Liver (tissue), 9 donors: ENCODE results near the gene C1QL2. TPM values are rescaled to one million over a fixed set of nuclear protein-coding genes. Genes with fewer than 3 reads are reported as not detected.

ENCODE experiments used
- DNase-seq: peaks from one replicate; pipeline ENCODE4 v3.0.0-alpha.2; 2017; ENCODE audit warnings: low spot score
- H3K27ac ChIP-seq, 2 donors: one replicate each; pipeline ENCODE4 v1.7.0; 2013; ENCODE audit warnings: inconsistent platforms in 2 of 2, low read length in 2 of 2, control low read depth in 1 of 2, low read depth in 1 of 2, mild to moderate bottlenecking in 1 of 2
- H3K27me3 ChIP-seq, 4 donors: one replicate each; pipeline versions ENCODE4 v1.6.1 to v1.7.0; 2013; ENCODE audit warnings: low read length in 3 of 4, inconsistent platforms in 1 of 4, mild to moderate bottlenecking in 1 of 4, moderate library complexity in 1 of 4; ENCODE audit not compliant: control insufficient read depth in 4 of 4, insufficient read depth in 4 of 4
- H3K36me3 ChIP-seq, 4 donors: one replicate each; pipeline versions ENCODE4 v1.6.1 to v1.7.0; 2013; ENCODE audit warnings: low read length in 3 of 4, mild to moderate bottlenecking in 3 of 4, low read depth in 1 of 4, moderate library complexity in 1 of 4; ENCODE audit not compliant: control insufficient read depth in 4 of 4, insufficient read depth in 3 of 4
- H3K4me1 ChIP-seq, 4 donors: one replicate each; pipeline versions ENCODE4 v1.6.1 to v1.7.0; 2013; ENCODE audit warnings: low read length in 3 of 4, mild to moderate bottlenecking in 3 of 4, moderate library complexity in 1 of 4; ENCODE audit not compliant: control insufficient read depth in 4 of 4, insufficient read depth in 4 of 4
- H3K4me3 ChIP-seq, 3 donors: one replicate each; pipeline versions ENCODE4 v1.6.1 to v1.7.0; 2013; ENCODE audit warnings: low read length in 3 of 3, control low read depth in 1 of 3, low read depth in 1 of 3, mild to moderate bottlenecking in 1 of 3
- H3K9ac ChIP-seq, 2 donors: one replicate each; pipeline ENCODE4 v1.7.0; 2013; ENCODE audit warnings: low read length in 2 of 2, mild to moderate bottlenecking in 2 of 2, moderate library complexity in 2 of 2, control low read depth in 1 of 2, low read depth in 1 of 2
- H3K9me3 ChIP-seq, 4 donors: one replicate each; pipeline versions ENCODE4 v1.6.1 to v1.7.0; 2013; ENCODE audit warnings: low read length in 3 of 4; ENCODE audit not compliant: control insufficient read depth in 4 of 4
- EGR1 ChIP-seq, 2 donors: IDR thresholded peaks; 2 replicates each; pipeline ENCODE4 v1.6.1; 2016 to 2018; ENCODE audit warnings: antibody characterized with exemption in 2 of 2, low read depth in 2 of 2
- FOXA1 ChIP-seq: IDR thresholded peaks from 2 replicates; pipeline ENCODE4 v1.6.1; 2016; ENCODE audit warnings: antibody characterized with exemption
- FOXA2 ChIP-seq: IDR thresholded peaks from 2 replicates; pipeline ENCODE4 v1.6.1; 2016; ENCODE audit warnings: antibody characterized with exemption
- GABPA ChIP-seq, 2 donors: IDR thresholded peaks in 1 of 2; conservative IDR thresholded peaks in 1 of 2; 2 replicates each; pipeline ENCODE4 v1.6.1; 2016; ENCODE audit warnings: antibody characterized with exemption in 2 of 2, mild to moderate bottlenecking in 1 of 2, moderate library complexity in 1 of 2
- HNF4A ChIP-seq, 2 donors: conservative IDR thresholded peaks; 2 replicates each; pipeline ENCODE4 v1.6.1; 2016; ENCODE audit warnings: antibody characterized with exemption in 2 of 2, mild to moderate bottlenecking in 2 of 2
- HNF4G ChIP-seq: IDR thresholded peaks from 2 replicates; pipeline ENCODE4 v1.6.1; 2016; ENCODE audit warnings: antibody characterized with exemption
- JUND ChIP-seq, 2 donors: IDR thresholded peaks; 2 replicates each; pipeline ENCODE4 v1.6.1; 2016; ENCODE audit warnings: antibody characterized with exemption in 2 of 2
- NR2F2 ChIP-seq: IDR thresholded peaks from 2 replicates; pipeline ENCODE4 v1.6.1; 2016; ENCODE audit warnings: antibody characterized with exemption
- RAD21 ChIP-seq, 2 donors: IDR thresholded peaks; 2 replicates each; pipeline ENCODE4 v1.6.1; 2016; ENCODE audit warnings: antibody characterized with exemption in 2 of 2, mild to moderate bottlenecking in 2 of 2
- RXRA ChIP-seq, 2 donors: IDR thresholded peaks; 2 replicates each; pipeline ENCODE4 v1.6.1; 2017 to 2018; ENCODE audit warnings: antibody characterized with exemption in 2 of 2, mild to moderate bottlenecking in 1 of 2
- SP1 ChIP-seq: IDR thresholded peaks from 2 replicates; pipeline ENCODE4 v1.6.1; 2018; ENCODE audit warnings: antibody characterized with exemption, mild to moderate bottlenecking
- TAF1 ChIP-seq: conservative IDR thresholded peaks from 2 replicates; pipeline ENCODE4 v1.6.1; 2016; ENCODE audit warnings: antibody characterized with exemption, mild to moderate bottlenecking
- YY1 ChIP-seq: IDR thresholded peaks from 2 replicates; pipeline ENCODE4 v1.6.1; 2016; ENCODE audit warnings: antibody characterized with exemption, mild to moderate bottlenecking
- WGBS: extraction: QIAGEN DNeasy Blood & Tissue Kit; methylation state at CpG from one replicate; pipeline ENCODE4 v1.1.7; 2013; 5-methylcytosine and 5-hydroxymethylcytosine counted together
- polyA plus RNA-seq, 2 donors: library from polyadenylated mRNA; stranded (reverse) in 1 of 2; unstranded in 1 of 2; fragments of 200-250 nt in 1 of 2; fragments of >200 nt in 1 of 2; fragmentation: Nextera tagmentation in 1 of 2; extraction: Ambion mirVana in 1 of 2; gene quantifications; one replicate each; pipeline versions ENCODE4 v1.2.1 to v1.2.3, GENCODE V29; 2013 to 2015
- total RNA-seq, 2 donors: library from RNA; depleted of rRNA; stranded (reverse); fragments of >200 nt; gene quantifications; one replicate each; pipeline ENCODE4 v1.2.3, GENCODE V29; 2014
- TF ChIP-seq, protein P1 (sequence below): IDR thresholded peaks from 2 replicates; pipeline ENCODE4 v1.6.1; 2016; ENCODE audit warnings: antibody characterized with exemption
- TF ChIP-seq, protein P2 (sequence below): fragments of 150-350 bp; IDR thresholded peaks from 2 replicates; pipeline ENCODE4 v1.5.1; 2017; ENCODE audit warnings: improper control_type of control experiment, low read depth, low read length; ENCODE audit not compliant: missing input control
- TF ChIP-seq, protein P3 (sequence below): IDR thresholded peaks from 2 replicates; pipeline ENCODE4 v1.6.1; 2016; ENCODE audit warnings: antibody characterized with exemption
- TF ChIP-seq, protein P4 (sequence below): IDR thresholded peaks from 2 replicates; pipeline ENCODE4 v1.6.1; 2016; ENCODE audit warnings: antibody characterized with exemption, mild to moderate bottlenecking
- TF ChIP-seq, protein P5 (sequence below): IDR thresholded peaks from 2 replicates; pipeline ENCODE4 v1.6.1; 2016; ENCODE audit warnings: antibody characterized with exemption
- donor health status: healthy.
- donor health status: healthy.
- donor health status: healthy.
- donor health status: healthy.
- donor health status: healthy.

The C1QL2 gene
- total and polyA plus RNA-seq, 4 donors, result not detected

DNA sequence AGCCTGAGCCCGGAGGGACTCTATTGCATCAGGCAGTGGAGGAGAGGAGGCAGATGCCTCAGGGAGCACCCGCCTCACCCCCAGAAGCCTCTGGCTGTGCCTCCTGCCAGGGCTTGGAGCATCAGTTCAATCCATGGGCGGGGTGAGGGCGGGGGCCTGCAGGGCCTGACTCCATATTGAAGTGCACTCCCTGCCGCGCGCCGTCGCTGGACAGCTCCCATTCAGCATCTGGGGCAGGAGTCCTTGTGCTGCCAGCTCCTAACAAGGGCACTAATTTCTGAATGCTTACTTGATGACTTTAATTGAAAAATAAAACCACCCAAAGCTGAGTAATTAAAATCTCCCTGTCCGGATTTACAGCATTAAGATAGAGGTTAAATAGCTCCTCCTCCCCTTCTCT is 23.8 kb downstream of the C1QL2 start:
- no peaks in the 10 kb centered on the region for H3K27me3 ChIP-seq
- H3K27ac ChIP-seq, result no peak overlapping the region
- no peak for TF ChIP-seq FOXA2
- no peak for TF ChIP-seq NR2F2
- TF ChIP-seq RAD21 (IDR thresholded peaks at IDR 0.05), result no peak
- TF ChIP-seq, protein P1, sequence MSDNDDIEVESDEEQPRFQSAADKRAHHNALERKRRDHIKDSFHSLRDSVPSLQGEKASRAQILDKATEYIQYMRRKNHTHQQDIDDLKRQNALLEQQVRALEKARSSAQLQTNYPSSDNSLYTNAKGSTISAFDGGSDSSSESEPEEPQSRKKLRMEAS, result no peak
- no peak for TF ChIP-seq YY1
- TF ChIP-seq JUND (IDR thresholded peaks at IDR 0.05), result no peak
- H3K36me3 ChIP-seq, result no peaks in the 10 kb centered on the region
- no peaks in the 10 kb centered on the region for H3K4me1 ChIP-seq
- H3K4me3 ChIP-seq, result no peak overlapping the region
- WGBS, result 65% methylated on average over 10 of the region's 10 CpGs
- no peaks in the 10 kb centered on the region for H3K9me3 ChIP-seq
- no peak overlapping the region for H3K9ac ChIP-seq
- DNase-seq, result no peak

DNA sequence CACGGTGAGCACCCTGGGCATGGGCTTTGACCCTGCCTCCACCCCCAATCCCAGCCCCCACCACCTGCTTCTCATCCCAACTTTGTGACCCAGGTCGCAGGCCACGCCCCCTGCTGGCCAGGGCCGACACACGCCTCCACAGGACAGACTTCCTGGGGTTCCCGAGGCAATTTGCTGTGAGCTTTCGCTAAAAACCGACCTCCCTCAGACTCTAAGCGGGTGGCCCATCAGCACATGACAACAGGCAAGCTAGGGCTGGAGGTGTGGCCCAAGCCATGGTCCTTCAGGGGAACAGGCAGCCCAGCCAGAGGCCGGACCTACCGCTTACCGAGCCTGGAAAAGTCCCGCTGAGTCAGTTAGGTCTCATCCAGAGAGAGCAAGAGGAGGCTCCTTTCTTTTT is 31.9 kb downstream of the C1QL2 start:
- peaks cover 0 to 3% (median 0%) of the 10 kb centered on the region in 4 donors for H3K27me3 ChIP-seq
- no peaks in the 10 kb centered on the region for H3K4me1 ChIP-seq
- H3K9ac ChIP-seq, result no peak overlapping the region
- TF ChIP-seq, protein P2, sequence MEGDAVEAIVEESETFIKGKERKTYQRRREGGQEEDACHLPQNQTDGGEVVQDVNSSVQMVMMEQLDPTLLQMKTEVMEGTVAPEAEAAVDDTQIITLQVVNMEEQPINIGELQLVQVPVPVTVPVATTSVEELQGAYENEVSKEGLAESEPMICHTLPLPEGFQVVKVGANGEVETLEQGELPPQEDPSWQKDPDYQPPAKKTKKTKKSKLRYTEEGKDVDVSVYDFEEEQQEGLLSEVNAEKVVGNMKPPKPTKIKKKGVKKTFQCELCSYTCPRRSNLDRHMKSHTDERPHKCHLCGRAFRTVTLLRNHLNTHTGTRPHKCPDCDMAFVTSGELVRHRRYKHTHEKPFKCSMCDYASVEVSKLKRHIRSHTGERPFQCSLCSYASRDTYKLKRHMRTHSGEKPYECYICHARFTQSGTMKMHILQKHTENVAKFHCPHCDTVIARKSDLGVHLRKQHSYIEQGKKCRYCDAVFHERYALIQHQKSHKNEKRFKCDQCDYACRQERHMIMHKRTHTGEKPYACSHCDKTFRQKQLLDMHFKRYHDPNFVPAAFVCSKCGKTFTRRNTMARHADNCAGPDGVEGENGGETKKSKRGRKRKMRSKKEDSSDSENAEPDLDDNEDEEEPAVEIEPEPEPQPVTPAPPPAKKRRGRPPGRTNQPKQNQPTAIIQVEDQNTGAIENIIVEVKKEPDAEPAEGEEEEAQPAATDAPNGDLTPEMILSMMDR, result peak; percentile 34
- TF ChIP-seq YY1 (no peak), RAD21 (IDR thresholded peaks at IDR 0.05) (peak in 1 of 2 donors; percentile 55)
- H3K4me3 ChIP-seq, result no peak overlapping the region
- no peaks in the 10 kb centered on the region for H3K9me3 ChIP-seq
- no peak overlapping the region for H3K27ac ChIP-seq
- H3K36me3 ChIP-seq, result no peaks in the 10 kb centered on the region
- WGBS, result 20% methylated on average over 13 of the region's 13 CpGs
- peak; percentile 60 for DNase-seq

DNA sequence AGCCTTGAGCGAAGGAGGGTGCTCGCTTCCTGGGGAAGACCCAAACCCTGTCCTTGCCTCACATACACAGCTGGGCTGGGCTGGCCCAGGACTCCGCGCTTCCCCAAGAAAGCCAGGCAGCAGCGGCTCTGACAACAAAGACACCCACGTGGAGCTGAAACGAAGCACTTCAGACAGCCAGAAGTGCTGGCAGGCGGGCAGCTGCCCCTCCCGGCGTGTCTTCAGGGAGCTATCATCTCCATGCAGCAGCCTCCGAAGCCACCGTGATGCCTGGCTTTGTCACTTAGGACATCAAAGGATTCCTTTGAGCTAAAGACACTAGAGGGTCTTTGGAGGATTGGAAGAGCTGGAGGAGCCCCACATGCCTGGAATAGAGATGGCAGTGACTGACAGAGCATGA is 35.2 kb downstream of the C1QL2 start:
- H3K4me3 ChIP-seq, result no peak overlapping the region
- TF ChIP-seq YY1 (no peak), FOXA1 (no peak), HNF4G (no peak), NR2F2 (no peak), SP1 (no peak), JUND (IDR thresholded peaks at IDR 0.05) (no peak), RAD21 (IDR thresholded peaks at IDR 0.05) (no peak), FOXA2 (no peak), RXRA (IDR thresholded peaks at IDR 0.05) (no peak), EGR1 (IDR thresholded peaks at IDR 0.05; ENCODE audit: low read depth in 2 of 2) (no peak), GABPA (IDR thresholded peaks at IDR 0.05 in 1 of 2, conservative IDR thresholded peaks at IDR 0.05 in 1 of 2) (no peak), TAF1 (no peak), HNF4A (conservative IDR thresholded peaks at IDR 0.05) (no peak)
- TF ChIP-seq, protein P3, sequence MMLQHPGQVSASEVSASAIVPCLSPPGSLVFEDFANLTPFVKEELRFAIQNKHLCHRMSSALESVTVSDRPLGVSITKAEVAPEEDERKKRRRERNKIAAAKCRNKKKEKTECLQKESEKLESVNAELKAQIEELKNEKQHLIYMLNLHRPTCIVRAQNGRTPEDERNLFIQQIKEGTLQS, result no peak
- TF ChIP-seq, protein P4, sequence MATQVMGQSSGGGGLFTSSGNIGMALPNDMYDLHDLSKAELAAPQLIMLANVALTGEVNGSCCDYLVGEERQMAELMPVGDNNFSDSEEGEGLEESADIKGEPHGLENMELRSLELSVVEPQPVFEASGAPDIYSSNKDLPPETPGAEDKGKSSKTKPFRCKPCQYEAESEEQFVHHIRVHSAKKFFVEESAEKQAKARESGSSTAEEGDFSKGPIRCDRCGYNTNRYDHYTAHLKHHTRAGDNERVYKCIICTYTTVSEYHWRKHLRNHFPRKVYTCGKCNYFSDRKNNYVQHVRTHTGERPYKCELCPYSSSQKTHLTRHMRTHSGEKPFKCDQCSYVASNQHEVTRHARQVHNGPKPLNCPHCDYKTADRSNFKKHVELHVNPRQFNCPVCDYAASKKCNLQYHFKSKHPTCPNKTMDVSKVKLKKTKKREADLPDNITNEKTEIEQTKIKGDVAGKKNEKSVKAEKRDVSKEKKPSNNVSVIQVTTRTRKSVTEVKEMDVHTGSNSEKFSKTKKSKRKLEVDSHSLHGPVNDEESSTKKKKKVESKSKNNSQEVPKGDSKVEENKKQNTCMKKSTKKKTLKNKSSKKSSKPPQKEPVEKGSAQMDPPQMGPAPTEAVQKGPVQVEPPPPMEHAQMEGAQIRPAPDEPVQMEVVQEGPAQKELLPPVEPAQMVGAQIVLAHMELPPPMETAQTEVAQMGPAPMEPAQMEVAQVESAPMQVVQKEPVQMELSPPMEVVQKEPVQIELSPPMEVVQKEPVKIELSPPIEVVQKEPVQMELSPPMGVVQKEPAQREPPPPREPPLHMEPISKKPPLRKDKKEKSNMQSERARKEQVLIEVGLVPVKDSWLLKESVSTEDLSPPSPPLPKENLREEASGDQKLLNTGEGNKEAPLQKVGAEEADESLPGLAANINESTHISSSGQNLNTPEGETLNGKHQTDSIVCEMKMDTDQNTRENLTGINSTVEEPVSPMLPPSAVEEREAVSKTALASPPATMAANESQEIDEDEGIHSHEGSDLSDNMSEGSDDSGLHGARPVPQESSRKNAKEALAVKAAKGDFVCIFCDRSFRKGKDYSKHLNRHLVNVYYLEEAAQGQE, result no peak
- TF ChIP-seq, protein P1, result no peak
- TF ChIP-seq, protein P5, sequence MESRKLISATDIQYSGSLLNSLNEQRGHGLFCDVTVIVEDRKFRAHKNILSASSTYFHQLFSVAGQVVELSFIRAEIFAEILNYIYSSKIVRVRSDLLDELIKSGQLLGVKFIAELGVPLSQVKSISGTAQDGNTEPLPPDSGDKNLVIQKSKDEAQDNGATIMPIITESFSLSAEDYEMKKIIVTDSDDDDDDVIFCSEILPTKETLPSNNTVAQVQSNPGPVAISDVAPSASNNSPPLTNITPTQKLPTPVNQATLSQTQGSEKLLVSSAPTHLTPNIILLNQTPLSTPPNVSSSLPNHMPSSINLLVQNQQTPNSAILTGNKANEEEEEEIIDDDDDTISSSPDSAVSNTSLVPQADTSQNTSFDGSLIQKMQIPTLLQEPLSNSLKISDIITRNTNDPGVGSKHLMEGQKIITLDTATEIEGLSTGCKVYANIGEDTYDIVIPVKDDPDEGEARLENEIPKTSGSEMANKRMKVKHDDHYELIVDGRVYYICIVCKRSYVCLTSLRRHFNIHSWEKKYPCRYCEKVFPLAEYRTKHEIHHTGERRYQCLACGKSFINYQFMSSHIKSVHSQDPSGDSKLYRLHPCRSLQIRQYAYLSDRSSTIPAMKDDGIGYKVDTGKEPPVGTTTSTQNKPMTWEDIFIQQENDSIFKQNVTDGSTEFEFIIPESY, result no peak
- TF ChIP-seq, protein P2, result no peak
- WGBS, result 54% methylated on average over 12 of the region's 12 CpGs
- no peak overlapping the region for H3K27ac ChIP-seq
- H3K4me1 ChIP-seq, result no peaks in the 10 kb centered on the region
- H3K36me3 ChIP-seq, result no peaks in the 10 kb centered on the region
- H3K9ac ChIP-seq, result no peak overlapping the region
- no peaks in the 10 kb centered on the region for H3K9me3 ChIP-seq
- DNase-seq, result no peak
- no peaks in the 10 kb centered on the region for H3K27me3 ChIP-seq
